GM23338 (cell line): Measurements from ENCODE around the gene COTL1. TPM values are rescaled to one million over a fixed set of nuclear protein-coding genes. Genes with fewer than 3 reads are reported as not detected.
A peak's percentile ranks its signal among the peaks of the same experiment; 100 is the strongest.
"Not testable (repeated sequence)": the region's sequence is repeated elsewhere in the genome, so short reads cannot be mapped to it uniquely, and the experiment has no call there.

ENCODE experiments used
- ATAC-seq: fragments of 200-7000 bp; cut with Tn5 transposase; 3 replicates; pipeline ENCODE4 v1.9.1; 2020
- DNase-seq: peaks from one replicate; pipeline ENCODE4 v3.0.0-alpha.2; 2015; ENCODE audit warnings: low spot score
- H2AFZ ChIP-seq: fragments of 200-600 bp; sonication (generic); 2 replicates; pipeline ENCODE4 v1.8.0; 2016; ENCODE audit warnings: antibody characterized with exemption, mild to moderate bottlenecking, moderate library complexity
- H3F3A ChIP-seq: fragments of 200-600 bp; sonication (generic); replicated peaks from 2 replicates; pipeline ENCODE4 v1.8.0; 2017; ENCODE audit warnings: antibody characterized with exemption, mixed run types, low read depth
- H3K27ac ChIP-seq: fragments of 200-600 bp; sonication (generic); 2 replicates; pipeline ENCODE4 v1.6.1; 2016; ENCODE audit warnings: low read depth
- H3K27me3 ChIP-seq: fragments of 200-600 bp; sonication (generic); 2 replicates; pipeline ENCODE4 v1.8.0; 2016; ENCODE audit warnings: mild to moderate bottlenecking, mixed run types, moderate library complexity; ENCODE audit not compliant: insufficient read depth
- H3K36me3 ChIP-seq: fragments of 200-600 bp; sonication (generic); 2 replicates; pipeline ENCODE4 v1.8.0; 2016; ENCODE audit warnings: mild to moderate bottlenecking; ENCODE audit not compliant: insufficient read depth
- H3K4me1 ChIP-seq: fragments of 200-600 bp; sonication (generic); 2 replicates; pipeline ENCODE4 v1.8.0; 2016; ENCODE audit warnings: mild to moderate bottlenecking, moderate library complexity; ENCODE audit not compliant: insufficient read depth
- H3K4me2 ChIP-seq: fragments of 200-600 bp; sonication (generic); 2 replicates; pipeline ENCODE4 v1.7.1; 2017; ENCODE audit warnings: mixed run types
- H3K4me3 ChIP-seq: fragments of 200-600 bp; sonication (generic); 2 replicates; pipeline ENCODE4 v1.6.1; 2016; ENCODE audit warnings: mixed run types
- H3K79me2 ChIP-seq: fragments of 200-600 bp; sonication (generic); replicated peaks from 2 replicates; pipeline ENCODE4 v1.8.0; 2017; ENCODE audit warnings: mild to moderate bottlenecking; ENCODE audit not compliant: insufficient read depth
- H3K9me2 ChIP-seq: fragments of 200-600 bp; sonication (generic); 2 replicates; pipeline ENCODE4 v1.8.0; 2017; ENCODE audit not compliant: insufficient read depth
- H4K20me1 ChIP-seq: fragments of 200-600 bp; sonication (generic); replicated peaks from 2 replicates; pipeline ENCODE4 v1.8.0; 2017; ENCODE audit warnings: mild to moderate bottlenecking; ENCODE audit not compliant: insufficient read depth
- H3K27ac Mint-ChIP-seq: 2 replicates; pipeline ENCODE4 v1.8.0; 2020; ENCODE audit warnings: inconsistent platforms, mild to moderate bottlenecking, moderate library complexity, mixed read lengths
- H3K27me3 Mint-ChIP-seq: 3 replicates; pipeline ENCODE4 v1.8.0; 2022; ENCODE audit warnings: low read depth, mild to moderate bottlenecking, moderate library complexity, mixed read lengths, inconsistent platforms; ENCODE audit not compliant: insufficient read depth, poor library complexity
- H3K36me3 Mint-ChIP-seq: 3 replicates; pipeline ENCODE4 v1.8.0; 2021; ENCODE audit warnings: low read depth, mild to moderate bottlenecking, inconsistent platforms, moderate library complexity, mixed read lengths
- H3K4me1 Mint-ChIP-seq: 3 replicates; pipeline ENCODE4 v1.8.0; 2020; ENCODE audit warnings: mild to moderate bottlenecking, inconsistent platforms, mixed read lengths
- H3K4me3 Mint-ChIP-seq: 3 replicates; pipeline ENCODE4 v1.8.0; 2021; ENCODE audit warnings: moderate library complexity, mild to moderate bottlenecking, inconsistent platforms, mixed read lengths
- H3K9me3 Mint-ChIP-seq: 3 replicates; pipeline ENCODE4 v1.8.0; 2020; ENCODE audit warnings: moderate library complexity, mild to moderate bottlenecking, inconsistent platforms, mixed read lengths
- CREB1 ChIP-seq: fragments of 250-450 bp; sonication (Bioruptor Pico); IDR thresholded peaks from 2 replicates; pipeline ENCODE4 v1.5.0; 2020; ENCODE audit warnings: low read depth, mild to moderate bottlenecking, moderate library complexity
- ETS1 ChIP-seq: IDR thresholded peaks from 2 replicates; pipeline ENCODE4 v1.6.1; 2016; ENCODE audit warnings: antibody characterized with exemption
- EZH2phosphoT487 ChIP-seq: fragments of 200-600 bp; sonication (generic); IDR thresholded peaks from one replicate; pipeline ENCODE4 v1.8.1; 2018; ENCODE audit warnings: antibody characterized with exemption; ENCODE audit not compliant: unreplicated experiment
- NANOG ChIP-seq: IDR thresholded peaks from 2 replicates; pipeline ENCODE4 v1.6.1; 2016; ENCODE audit warnings: antibody characterized with exemption, borderline replicate concordance
- STAT1 ChIP-seq: IDR thresholded peaks from one replicate; pipeline ENCODE4 v1.6.1; 2016; ENCODE audit warnings: antibody characterized with exemption; ENCODE audit not compliant: unreplicated experiment
- ZNF114 ChIP-seq: fragments of 250-450 bp; sonication (Bioruptor Pico); IDR thresholded peaks from 2 replicates; pipeline ENCODE4 v1.5.0; 2020; ENCODE audit warnings: mild to moderate bottlenecking, moderate library complexity
- ZNF331 ChIP-seq: fragments of 250-450 bp; sonication (Bioruptor Pico); IDR thresholded peaks from 2 replicates; pipeline ENCODE4 v1.5.0; 2020; ENCODE audit warnings: low read depth, mild to moderate bottlenecking, moderate library complexity
- ZNF462 ChIP-seq: fragments of 250-450 bp; sonication (Bioruptor Pico); IDR thresholded peaks from 2 replicates; pipeline ENCODE4 v1.5.0; 2020; ENCODE audit warnings: mild to moderate bottlenecking, moderate library complexity
- polyA plus RNA-seq: library from polyadenylated mRNA; unstranded; fragments of >200 nt; fragmentation: Nextera tagmentation; extraction: Ambion mirVana; gene quantifications from 2 replicates; pipeline ENCODE4 v1.2.1, GENCODE V29; 2016
- total RNA-seq: library from RNA; depleted of rRNA; stranded (reverse); fragments of >200 nt; shearing (Covaris generic); gene quantifications from 2 replicates; pipeline ENCODE4 v1.2.3, GENCODE V29; 2014

Gene COTL1
- total and polyA plus RNA-seq, 2 experiments from 2014 or later = 117 to 166 TPM

GRCh38 chr16:84625556-84625955 lies 7.7 kb upstream of the COTL1 start:
- H3K9me2 ChIP-seq = no peaks in the 10 kb centered on the region
- H3K4me3 Mint-ChIP-seq = no peak overlapping the region
- H3K27me3 ChIP-seq = no peaks in the 10 kb centered on the region
- no peaks in the 10 kb centered on the region for H3K9me3 Mint-ChIP-seq
- no peaks in the 10 kb centered on the region for H4K20me1 ChIP-seq
- H3K36me3 Mint-ChIP-seq = no peaks in the 10 kb centered on the region
- peaks cover 18% of the 10 kb centered on the region for H3K4me1 Mint-ChIP-seq
- ATAC-seq = no peak
- no peak overlapping the region for H3K4me2 ChIP-seq
- 0 out of 2 replicates have a peak, but pooled peaks cover 5% of the 10 kb centered on the region for H3F3A ChIP-seq
- no peak for DNase-seq
- no peak overlapping the region for H3K4me3 ChIP-seq
- no peak overlapping the region for H3K27ac ChIP-seq
- H3K79me2 ChIP-seq = no peaks in the 10 kb centered on the region
- no peaks in the 10 kb centered on the region for H3K36me3 ChIP-seq
- H3K4me1 ChIP-seq = peaks cover 5% of the 10 kb centered on the region; the same call in 1 of the 2 replicates
- no peak overlapping the region for H3K27ac Mint-ChIP-seq
- peaks cover 2% of the 10 kb centered on the region for H3K27me3 Mint-ChIP-seq
- no peak for TF ChIP-seq ETS1
- no peak for TF ChIP-seq ZNF331 (CRISPR knock-in tag)
- no peak for TF ChIP-seq EZH2phosphoT487
- TF ChIP-seq NANOG = no peak
- TF ChIP-seq ZNF114 (CRISPR knock-in tag) = no peak
- H2AFZ ChIP-seq = no peak overlapping the region

- not testable (repeated sequence) for H3K27ac Mint-ChIP-seq, DNase-seq, H3K9me2 ChIP-seq, H2AFZ ChIP-seq, H3K36me3 Mint-ChIP-seq, H3K9me3 Mint-ChIP-seq, H3K27ac ChIP-seq, H3K36me3 ChIP-seq, H3K4me3 Mint-ChIP-seq, H3K27me3 Mint-ChIP-seq, H3K4me2 ChIP-seq, ATAC-seq, H3F3A ChIP-seq, H3K4me3 ChIP-seq
- peaks cover 36% of the 10 kb centered on the region for H3K4me1 Mint-ChIP-seq
- peaks cover 13% of the 10 kb centered on the region for H4K20me1 ChIP-seq
- peaks cover 15% of the 10 kb centered on the region for H3K4me1 ChIP-seq
- H3K79me2 ChIP-seq = peaks cover 17% of the 10 kb centered on the region
- H3K27me3 ChIP-seq = peaks cover 13% of the 10 kb centered on the region
Observed at GRCh38 chr16:84620913-84621312, 3.0 kb upstream of the COTL1 start.

- Histone ChIP-seq H2AFZ (0 out of 2 replicates have a peak overlapping the region, but pooled peaks have one; percentile 30), H3K4me3 (peak overlapping the region; percentile 45), H3K27ac (peak overlapping the region; percentile 92), H3K4me1 (peaks cover 15% of the 10 kb centered on the region), H4K20me1 (peaks cover 25% of the 10 kb centered on the region), H3K27me3 (peaks cover 13% of the 10 kb centered on the region), H3K79me2 (peaks cover 35% of the 10 kb centered on the region), H3K9me2 (no peaks in the 10 kb centered on the region), H3F3A (0 out of 2 replicates have a peak, but pooled peaks cover 10% of the 10 kb centered on the region), H3K4me2 (peak overlapping the region; percentile 60), H3K36me3 (no peaks in the 10 kb centered on the region; the same call in 1 of the 2 replicates)
- no peaks in the 10 kb centered on the region; the same call in 2 of the 3 replicates for H3K9me3 Mint-ChIP-seq
- peaks cover 51% of the 10 kb centered on the region for H3K4me1 Mint-ChIP-seq
- peaks cover 19% of the 10 kb centered on the region for H3K27me3 Mint-ChIP-seq
- peak; percentile 91 for DNase-seq
- peaks cover 14% of the 10 kb centered on the region for H3K36me3 Mint-ChIP-seq
- peak; percentile 32 for ATAC-seq
- peak overlapping the region; percentile 61 for H3K4me3 Mint-ChIP-seq
- peak overlapping the region; percentile 95 for H3K27ac Mint-ChIP-seq
- TF ChIP-seq CREB1 (CRISPR knock-in tag) = 0 out of 2 replicates have a peak, but pooled peaks have one; percentile 28
- no peak for TF ChIP-seq ZNF462 (CRISPR knock-in tag)
- TF ChIP-seq STAT1 = no peak
Observed at GRCh38 chr16:84618581-84619460, 943 bp upstream of the COTL1 start.
